ENCODE data around the gene QSER1. TPM values are rescaled to one million over a fixed set of nuclear protein-coding genes. Genes with fewer than 3 reads are reported as not detected.

QSER1 gene
- total RNA-seq, 1 donor from 2014 or later, result 15.1 TPM

DNA sequence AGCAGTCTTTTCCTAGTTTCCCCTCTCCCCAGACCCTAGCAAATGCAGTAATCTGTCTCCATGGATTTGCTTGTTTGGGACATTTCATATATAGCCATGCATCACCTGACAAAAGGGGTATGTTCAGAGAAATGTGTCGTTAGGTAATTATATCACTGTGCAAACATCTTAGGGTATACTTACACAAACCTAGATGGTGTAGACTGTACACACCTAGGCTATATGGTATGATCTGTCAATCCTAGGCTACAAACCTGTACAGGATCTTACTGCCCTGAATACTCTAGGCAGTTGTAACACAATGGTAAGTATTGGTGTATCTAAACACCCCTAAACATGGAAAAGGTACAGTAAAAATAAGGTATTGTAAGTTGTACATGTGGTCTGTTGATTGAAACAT, 23.8 kb downstream of the QSER1 start:
- intact Hi-C loops (cut with micrococcal nuclease), result no loop called here
- ChIA-PET POLR2A (no interaction called here), CTCF (no interaction called here)
- Mint-ChIP-seq H3K4me1 (peaks cover 9% of the 10 kb centered on the region), H3K9me3 (no peaks in the 10 kb centered on the region), H3K4me3 (no peak overlapping the region), H3K27ac (no peak overlapping the region), H3K27me3 (no peaks in the 10 kb centered on the region), H3K36me3 (ENCODE audit: low read depth) (peaks cover 13% of the 10 kb centered on the region)
- TF ChIP-seq, protein P1, sequence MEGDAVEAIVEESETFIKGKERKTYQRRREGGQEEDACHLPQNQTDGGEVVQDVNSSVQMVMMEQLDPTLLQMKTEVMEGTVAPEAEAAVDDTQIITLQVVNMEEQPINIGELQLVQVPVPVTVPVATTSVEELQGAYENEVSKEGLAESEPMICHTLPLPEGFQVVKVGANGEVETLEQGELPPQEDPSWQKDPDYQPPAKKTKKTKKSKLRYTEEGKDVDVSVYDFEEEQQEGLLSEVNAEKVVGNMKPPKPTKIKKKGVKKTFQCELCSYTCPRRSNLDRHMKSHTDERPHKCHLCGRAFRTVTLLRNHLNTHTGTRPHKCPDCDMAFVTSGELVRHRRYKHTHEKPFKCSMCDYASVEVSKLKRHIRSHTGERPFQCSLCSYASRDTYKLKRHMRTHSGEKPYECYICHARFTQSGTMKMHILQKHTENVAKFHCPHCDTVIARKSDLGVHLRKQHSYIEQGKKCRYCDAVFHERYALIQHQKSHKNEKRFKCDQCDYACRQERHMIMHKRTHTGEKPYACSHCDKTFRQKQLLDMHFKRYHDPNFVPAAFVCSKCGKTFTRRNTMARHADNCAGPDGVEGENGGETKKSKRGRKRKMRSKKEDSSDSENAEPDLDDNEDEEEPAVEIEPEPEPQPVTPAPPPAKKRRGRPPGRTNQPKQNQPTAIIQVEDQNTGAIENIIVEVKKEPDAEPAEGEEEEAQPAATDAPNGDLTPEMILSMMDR (IDR thresholded peaks at IDR 0.05), result no peak
- DNase-seq (no peak), ATAC-seq (ENCODE audit: low read depth) (no peak)

DNA sequence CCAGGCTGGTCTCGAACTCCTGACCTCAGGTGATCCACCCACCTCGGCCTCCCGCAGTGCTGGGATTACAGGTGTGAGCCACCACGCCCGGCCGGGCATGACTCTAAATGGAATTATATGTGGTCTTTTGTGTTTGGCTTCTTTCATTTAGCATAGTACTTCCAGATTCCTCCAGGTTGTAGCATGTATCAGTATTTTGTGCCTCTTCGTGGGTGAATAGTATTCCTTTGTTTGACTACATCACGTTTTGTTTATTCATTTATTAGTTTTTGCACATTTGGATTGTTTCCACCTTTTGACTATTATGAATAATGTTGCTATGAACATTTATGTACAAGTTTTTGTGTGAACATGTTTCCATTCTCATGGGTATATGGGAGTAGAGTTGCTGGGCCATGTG, 24.4 kb downstream of the QSER1 start:
- intact Hi-C loops (cut with micrococcal nuclease), result no loop called here
- ChIA-PET POLR2A (no interaction called here), CTCF (no interaction called here)
- ATAC-seq (ENCODE audit: low read depth) (no peak), DNase-seq (no peak)
- Mint-ChIP-seq H3K9me3 (no peaks in the 10 kb centered on the region), H3K27me3 (no peaks in the 10 kb centered on the region), H3K4me3 (no peak overlapping the region), H3K27ac (no peak overlapping the region), H3K36me3 (ENCODE audit: low read depth) (peaks cover 8% of the 10 kb centered on the region), H3K4me1 (peaks cover 9% of the 10 kb centered on the region)
- TF ChIP-seq, protein P1 (IDR thresholded peaks at IDR 0.05), result no peak

DNA sequence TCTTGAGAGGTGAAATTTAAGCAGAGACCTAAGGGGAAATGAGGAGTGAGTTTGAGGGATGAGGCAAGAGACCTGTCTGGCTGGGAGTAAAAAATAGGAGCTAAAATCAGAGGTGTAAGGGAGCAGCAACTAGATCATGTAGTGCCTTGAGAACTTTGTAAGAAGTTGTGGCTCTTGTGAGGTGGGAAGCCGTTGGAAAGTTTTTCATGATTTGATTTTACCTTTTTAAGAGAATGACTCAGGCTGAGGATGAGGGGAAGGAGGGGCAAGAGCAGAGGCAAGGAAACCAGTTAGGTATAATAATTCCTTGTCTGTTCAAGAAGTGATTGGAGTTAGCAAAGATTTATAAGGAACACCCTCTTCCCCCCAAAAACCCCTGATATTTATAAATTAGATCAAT, 25.8 kb downstream of the QSER1 start:
- Mint-ChIP-seq H3K4me3 (no peak overlapping the region), H3K4me1 (peaks cover 9% of the 10 kb centered on the region), H3K9me3 (no peaks in the 10 kb centered on the region), H3K36me3 (ENCODE audit: low read depth) (peaks cover 3% of the 10 kb centered on the region), H3K27me3 (no peaks in the 10 kb centered on the region), H3K27ac (no peak overlapping the region)
- DNase-seq (no peak), ATAC-seq (ENCODE audit: low read depth) (no peak)
- ChIA-PET POLR2A (no interaction called here), CTCF (no interaction called here)
- intact Hi-C loops (cut with micrococcal nuclease), result no loop called here
- TF ChIP-seq, protein P1 (IDR thresholded peaks at IDR 0.05), result no peak

DNA sequence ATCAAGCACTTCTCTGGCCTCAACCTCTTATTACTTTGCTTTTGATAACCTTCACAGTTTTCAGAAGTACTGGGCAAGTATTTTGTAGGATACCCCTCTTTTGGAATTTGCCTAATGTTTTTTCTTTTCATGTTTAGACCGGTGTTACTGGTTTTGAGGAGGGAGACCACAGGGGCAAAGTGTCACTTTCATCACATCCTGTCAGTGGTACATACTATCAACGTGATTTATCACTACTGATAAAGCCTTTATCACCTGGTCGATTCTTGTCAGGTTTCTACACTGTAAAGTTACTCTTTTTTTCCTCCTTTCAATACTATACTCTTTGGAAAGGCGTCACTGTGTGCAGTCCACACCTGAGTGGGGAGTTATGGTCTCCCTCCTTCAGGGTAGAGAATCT, 26.7 kb downstream of the QSER1 start:
- Mint-ChIP-seq H3K4me1 (peaks cover 9% of the 10 kb centered on the region), H3K36me3 (ENCODE audit: low read depth) (peaks cover 2% of the 10 kb centered on the region), H3K9me3 (no peaks in the 10 kb centered on the region), H3K27ac (no peak overlapping the region), H3K27me3 (no peaks in the 10 kb centered on the region), H3K4me3 (no peak overlapping the region)
- ChIA-PET CTCF (no interaction called here), POLR2A (no interaction called here)
- TF ChIP-seq, protein P1 (IDR thresholded peaks at IDR 0.05), result no peak
- DNase-seq (no peak), ATAC-seq (ENCODE audit: low read depth) (no peak)
- intact Hi-C loops (cut with micrococcal nuclease), result no loop called here

DNA sequence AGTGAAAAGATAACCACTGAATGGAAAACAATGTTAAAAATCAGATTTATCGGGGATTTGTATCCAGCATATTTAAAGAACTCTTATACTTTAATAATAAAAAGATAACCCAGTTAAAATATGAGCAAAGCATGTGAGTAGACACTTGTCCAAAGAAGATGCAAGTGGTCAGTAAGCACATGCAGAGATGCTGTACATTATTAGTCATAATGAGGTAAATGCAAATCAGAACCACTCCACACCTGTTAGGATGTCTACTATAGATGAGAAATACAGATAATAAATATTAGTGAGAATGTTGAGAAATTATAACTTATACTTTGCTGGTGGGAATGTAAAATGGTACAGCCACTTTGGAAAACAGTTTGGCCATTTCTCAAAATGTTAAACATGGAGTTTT, 28.0 kb downstream of the QSER1 start:
- H3K36me3 Mint-ChIP-seq (ENCODE audit: low read depth), result no peaks in the 10 kb centered on the region
- ChIA-PET CTCF (no interaction called here), POLR2A (no interaction called here)

More for the DNA sequence above, 28.0 kb downstream of the QSER1 start:
- no peak overlapping the region for H3K4me3 Mint-ChIP-seq
- TF ChIP-seq, protein P1 (IDR thresholded peaks at IDR 0.05), result no peak
- DNase-seq (no peak), ATAC-seq (ENCODE audit: low read depth) (no peak)
- H3K27ac Mint-ChIP-seq, result no peak overlapping the region
- no peaks in the 10 kb centered on the region for H3K27me3 Mint-ChIP-seq
- peaks cover 9% of the 10 kb centered on the region for H3K4me1 Mint-ChIP-seq
- H3K9me3 Mint-ChIP-seq, result no peaks in the 10 kb centered on the region
- intact Hi-C loops (cut with micrococcal nuclease), result no loop called here

Measured in activated B cell treated with CpG ODN at 0.5 μM for 24 hours (primary cell).